Measurements from ENCODE around the gene CYP27C1. TPM values are rescaled to one million over a fixed set of nuclear protein-coding genes. Genes with fewer than 3 reads are reported as not detected.

The CYP27C1 gene, protein sequence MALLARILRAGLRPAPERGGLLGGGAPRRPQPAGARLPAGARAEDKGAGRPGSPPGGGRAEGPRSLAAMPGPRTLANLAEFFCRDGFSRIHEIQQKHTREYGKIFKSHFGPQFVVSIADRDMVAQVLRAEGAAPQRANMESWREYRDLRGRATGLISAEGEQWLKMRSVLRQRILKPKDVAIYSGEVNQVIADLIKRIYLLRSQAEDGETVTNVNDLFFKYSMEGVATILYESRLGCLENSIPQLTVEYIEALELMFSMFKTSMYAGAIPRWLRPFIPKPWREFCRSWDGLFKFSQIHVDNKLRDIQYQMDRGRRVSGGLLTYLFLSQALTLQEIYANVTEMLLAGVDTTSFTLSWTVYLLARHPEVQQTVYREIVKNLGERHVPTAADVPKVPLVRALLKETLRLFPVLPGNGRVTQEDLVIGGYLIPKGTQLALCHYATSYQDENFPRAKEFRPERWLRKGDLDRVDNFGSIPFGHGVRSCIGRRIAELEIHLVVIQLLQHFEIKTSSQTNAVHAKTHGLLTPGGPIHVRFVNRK
- total RNA-seq (under 1 TPM in 6 of 9 donors, not detected in 3; 0.11 to 0.39 (median 0.17) TPM), polyA plus RNA-seq (under 1 TPM; 0.22 to 0.97 (median 0.30) TPM)
- long read RNA-seq, donor 1, result 0 reads
- long read RNA-seq, donor 2, result 0 reads
- long read RNA-seq, donor 3, result 0 reads
- long read RNA-seq, donor 4, result 0 reads
- long read RNA-seq, donor 5, result 0 reads
- long read RNA-seq, donor 6, result 0 reads
- long read RNA-seq, donor 7, result 0 reads
- long read RNA-seq, donor 8, result 0 reads
- long read RNA-seq, donor 9, result 0 reads
- long read RNA-seq, donor 10, result 0 reads

- intact Hi-C loops (cut with DNase I), result no loop called here
- peak within 1 kb of the TSS in 2 of 4 donors; percentile 21 to 52 for H3K4me3 ChIP-seq
- H3K27ac ChIP-seq, result no peak within 1 kb of the TSS
- H3K4me1 ChIP-seq (replicated peaks in 1 of 2), result peaks cover 12 to 13% of the 10 kb centered on the region in 2 donors
- no peaks in the 10 kb centered on the region for H3K9me3 ChIP-seq (replicated peaks in 1 of 3)
- H3K36me3 ChIP-seq (replicated peaks in 1 of 2), result no peaks in the 10 kb centered on the region
- TF ChIP-seq POLR2A (IDR thresholded peaks at IDR 0.05) (no peak), CTCF (IDR thresholded peaks at IDR 0.05) (no peak)
- WGBS, 4 donors, result 2 to 3% (median 2%) methylated on average over 20 to 43 of the region's 43 CpGs
- no peak for DNase-seq
- peaks cover 39% of the 10 kb centered on the region for H3K27me3 ChIP-seq
Observed at GRCh38 chr2:127220102-127220767, at the start of gene CYP27C1. Gene CYP27C1, minus strand, starts transcription at chr2:127220299. Its CDS starts 29 bp downstream, at chr2:127220270.

DNA sequence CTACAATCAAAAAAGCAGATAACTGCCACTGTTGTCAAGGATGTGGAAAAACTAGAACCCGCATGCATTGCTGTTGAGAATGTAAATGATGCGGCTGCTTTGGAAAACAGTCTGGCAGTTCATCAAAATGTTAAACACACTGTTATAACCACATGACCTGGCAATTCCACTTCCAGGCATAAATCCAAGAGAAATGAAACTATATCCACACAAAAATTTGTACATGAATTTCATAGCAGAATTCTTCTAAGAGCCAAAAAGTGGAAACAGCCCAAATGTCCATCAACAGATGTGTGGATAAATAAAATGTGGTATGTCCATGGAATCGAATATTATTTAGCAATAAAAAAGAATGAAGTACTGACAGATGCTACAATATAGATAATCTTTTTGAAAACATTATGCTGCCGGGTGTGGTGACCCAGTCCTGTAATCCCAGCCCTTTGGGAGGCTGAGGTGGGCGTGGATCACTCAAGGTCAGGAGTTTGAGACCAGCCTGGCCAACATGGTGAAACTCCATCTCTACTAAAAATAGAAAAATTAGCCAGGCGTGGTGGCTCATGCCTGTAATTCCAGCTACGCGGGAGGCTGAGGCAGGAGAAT lies 41.8 kb upstream of the CYP27C1 start:
- intact Hi-C loops (cut with DNase I), result no loop called here
- H3K27me3 ChIP-seq, result no peaks in the 10 kb centered on the region
- H3K27ac ChIP-seq, result no peak overlapping the region
- no peaks in the 10 kb centered on the region for H3K9me3 ChIP-seq (replicated peaks in 1 of 3)
- DNase-seq, result no peak
- H3K4me3 ChIP-seq, result no peak overlapping the region
- H3K36me3 ChIP-seq (replicated peaks in 1 of 2), result peaks cover 0 to 46% of the 10 kb centered on the region in 2 donors
- no peak for TF ChIP-seq POLR2A (IDR thresholded peaks at IDR 0.05)
- TF ChIP-seq CTCF (IDR thresholded peaks at IDR 0.05), result no peak
- H3K4me1 ChIP-seq (replicated peaks in 1 of 2), result peaks cover 5 to 6% of the 10 kb centered on the region in 2 donors
- 88 to 94% (median 93%) methylated on average over 8 of the region's 8 CpGs for WGBS, 4 donors

DNA sequence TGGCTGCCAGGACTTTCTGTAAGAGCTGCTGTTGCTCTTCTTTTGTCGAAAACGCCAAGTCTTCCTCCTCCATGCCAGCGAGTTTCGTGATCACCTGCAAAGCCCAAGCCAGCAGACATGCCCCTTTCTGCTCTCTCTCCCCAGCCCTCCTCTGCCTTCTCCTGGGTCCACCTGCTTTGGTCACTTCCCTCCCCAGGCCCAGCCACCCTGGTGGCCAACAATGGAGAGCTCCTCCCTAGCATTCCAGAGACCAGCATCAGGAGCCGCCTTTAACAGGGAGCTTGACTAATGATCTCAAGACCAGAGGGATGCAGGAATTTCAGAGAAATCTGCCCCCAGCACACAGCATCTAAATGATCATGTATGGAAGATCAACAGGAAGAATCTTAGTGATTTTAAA lies 39.3 kb upstream of the CYP27C1 start:
- Histone ChIP-seq H3K4me3 (no peak overlapping the region), H3K4me1 (replicated peaks in 1 of 2) (peaks cover 5 to 6% of the 10 kb centered on the region in 2 donors), H3K9me3 (replicated peaks in 1 of 3) (no peaks in the 10 kb centered on the region), H3K27ac (no peak overlapping the region), H3K27me3 (no peaks in the 10 kb centered on the region), H3K36me3 (replicated peaks in 1 of 2) (peaks cover 0 to 45% of the 10 kb centered on the region in 2 donors)
- WGBS, 4 donors, result 91 to 98% (median 95%) methylated on average over 5 of the region's 5 CpGs
- intact Hi-C loops (cut with DNase I), result no loop called here
- no peak for DNase-seq
- no peak for TF ChIP-seq CTCF (IDR thresholded peaks at IDR 0.05)
- TF ChIP-seq POLR2A (IDR thresholded peaks at IDR 0.05), result no peak

Measured in adrenal gland (tissue), 19 donors.